Measurements from ENCODE around the gene ECPAS.

Gene ECPAS

DNA sequence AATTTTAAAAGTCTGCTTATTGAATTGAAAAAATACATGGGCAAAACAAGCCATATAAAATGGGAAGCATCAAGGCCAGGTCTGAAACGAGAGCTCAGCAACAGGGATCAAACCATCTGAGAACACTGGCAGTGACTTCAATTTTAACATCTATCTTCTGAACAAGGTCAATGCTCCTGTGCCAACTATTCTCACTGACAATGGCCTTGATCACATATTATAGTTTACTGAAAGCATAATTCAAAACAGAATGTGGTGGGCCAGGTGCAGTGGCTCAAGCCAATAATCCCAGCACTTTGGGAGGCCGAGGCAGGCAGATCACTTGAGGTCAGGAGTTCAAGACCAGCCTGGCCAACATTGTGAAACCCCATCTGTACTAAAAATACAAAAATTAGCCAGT is 9.0 kb downstream of the ECPAS start:
- Histone ChIP-seq H3K4me3 (ENCODE audit: severe bottlenecking) (no peak overlapping the region), H3K27me3 (ENCODE audit: insufficient read depth, poor library complexity, severe bottlenecking) (no peaks in the 10 kb centered on the region), H3K4me1 (ENCODE audit: insufficient read depth, poor library complexity, severe bottlenecking) (no peaks in the 10 kb centered on the region), H3K9me3 (ENCODE audit: severe bottlenecking) (no peaks in the 10 kb centered on the region), H3K27ac (ENCODE audit: poor library complexity, severe bottlenecking) (no peak overlapping the region), H3K36me3 (ENCODE audit: low read depth) (0 out of 2 replicates have a peak, but pooled peaks cover 4% of the 10 kb centered on the region)
- DNase-seq (ENCODE audit: low spot score) (no peak), ATAC-seq (ENCODE audit: low read depth) (no peak)
- TF ChIP-seq, protein P1, sequence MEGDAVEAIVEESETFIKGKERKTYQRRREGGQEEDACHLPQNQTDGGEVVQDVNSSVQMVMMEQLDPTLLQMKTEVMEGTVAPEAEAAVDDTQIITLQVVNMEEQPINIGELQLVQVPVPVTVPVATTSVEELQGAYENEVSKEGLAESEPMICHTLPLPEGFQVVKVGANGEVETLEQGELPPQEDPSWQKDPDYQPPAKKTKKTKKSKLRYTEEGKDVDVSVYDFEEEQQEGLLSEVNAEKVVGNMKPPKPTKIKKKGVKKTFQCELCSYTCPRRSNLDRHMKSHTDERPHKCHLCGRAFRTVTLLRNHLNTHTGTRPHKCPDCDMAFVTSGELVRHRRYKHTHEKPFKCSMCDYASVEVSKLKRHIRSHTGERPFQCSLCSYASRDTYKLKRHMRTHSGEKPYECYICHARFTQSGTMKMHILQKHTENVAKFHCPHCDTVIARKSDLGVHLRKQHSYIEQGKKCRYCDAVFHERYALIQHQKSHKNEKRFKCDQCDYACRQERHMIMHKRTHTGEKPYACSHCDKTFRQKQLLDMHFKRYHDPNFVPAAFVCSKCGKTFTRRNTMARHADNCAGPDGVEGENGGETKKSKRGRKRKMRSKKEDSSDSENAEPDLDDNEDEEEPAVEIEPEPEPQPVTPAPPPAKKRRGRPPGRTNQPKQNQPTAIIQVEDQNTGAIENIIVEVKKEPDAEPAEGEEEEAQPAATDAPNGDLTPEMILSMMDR (IDR thresholded peaks at IDR 0.05; ENCODE audit: poor library complexity, severe bottlenecking): no peak

DNA sequence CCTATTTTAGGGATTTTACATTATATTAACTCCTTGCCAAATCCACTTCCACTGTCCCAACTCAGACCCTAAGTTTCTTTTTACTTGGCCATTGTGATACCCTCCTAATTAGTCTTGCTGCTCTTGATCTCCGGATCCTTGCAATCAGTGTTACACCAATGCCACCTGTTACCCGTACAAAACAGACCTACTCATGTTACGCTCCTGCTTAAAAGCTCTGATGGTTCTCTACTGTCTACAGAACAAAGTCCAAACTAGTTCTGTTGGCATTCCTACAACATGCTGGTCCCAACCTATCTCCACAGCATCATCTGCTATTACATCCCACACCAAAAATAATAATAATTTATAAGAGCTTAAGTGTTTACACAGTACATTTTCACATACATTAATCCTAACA is 9.8 kb downstream of the ECPAS start:
- no peak overlapping the region for H3K4me3 ChIP-seq (ENCODE audit: severe bottlenecking)
- ATAC-seq (ENCODE audit: low read depth): no peak
- H3K4me1 ChIP-seq (ENCODE audit: insufficient read depth, poor library complexity, severe bottlenecking): no peaks in the 10 kb centered on the region
- H3K36me3 ChIP-seq (ENCODE audit: low read depth): 0 out of 2 replicates have a peak, but pooled peaks cover 4% of the 10 kb centered on the region
- H3K27me3 ChIP-seq (ENCODE audit: insufficient read depth, poor library complexity, severe bottlenecking): no peaks in the 10 kb centered on the region
- no peaks in the 10 kb centered on the region for H3K9me3 ChIP-seq (ENCODE audit: severe bottlenecking)
- DNase-seq (ENCODE audit: low spot score): no peak
- H3K27ac ChIP-seq (ENCODE audit: poor library complexity, severe bottlenecking): no peak overlapping the region
- TF ChIP-seq, protein P1 (IDR thresholded peaks at IDR 0.05; ENCODE audit: poor library complexity, severe bottlenecking): no peak

DNA sequence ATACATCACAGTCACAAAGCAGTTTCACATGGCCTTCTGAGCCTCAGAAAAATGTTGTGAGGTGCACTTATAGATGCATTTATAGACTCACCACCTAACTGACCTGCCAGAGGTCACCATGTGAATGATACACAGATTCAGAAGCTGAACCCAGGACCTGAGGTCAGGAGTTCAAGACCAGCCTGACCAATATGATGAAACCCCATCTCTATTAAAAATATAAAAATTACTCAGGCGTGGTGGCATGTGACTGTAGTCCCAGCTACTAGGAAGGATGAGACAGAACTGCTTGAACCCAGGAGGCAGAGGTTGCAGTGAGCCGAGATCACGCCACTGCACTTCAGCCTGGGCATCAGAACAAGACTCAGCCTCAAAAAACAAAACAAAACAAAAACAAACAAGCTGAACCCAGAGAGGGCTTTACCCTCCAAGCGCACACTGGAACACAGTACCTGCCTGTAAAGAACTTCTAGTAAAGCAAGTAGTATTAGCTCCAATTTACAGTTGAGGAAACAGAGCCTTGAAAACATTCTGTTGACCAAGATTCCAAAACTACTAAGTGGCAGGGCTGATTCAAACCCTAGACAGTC is 16.3 kb downstream of the ECPAS start:
- no peak for ATAC-seq (ENCODE audit: low read depth)
- no peak for DNase-seq (ENCODE audit: low spot score)
- peaks cover 2% of the 10 kb centered on the region; the same call in 1 of the 2 replicates for H3K36me3 ChIP-seq (ENCODE audit: low read depth)
- H3K27ac ChIP-seq (ENCODE audit: poor library complexity, severe bottlenecking): no peak overlapping the region
- no peaks in the 10 kb centered on the region for H3K9me3 ChIP-seq (ENCODE audit: severe bottlenecking)
- H3K4me1 ChIP-seq (ENCODE audit: insufficient read depth, poor library complexity, severe bottlenecking): no peaks in the 10 kb centered on the region
- no peak overlapping the region for H3K4me3 ChIP-seq (ENCODE audit: severe bottlenecking)
- H3K27me3 ChIP-seq (ENCODE audit: insufficient read depth, poor library complexity, severe bottlenecking): no peaks in the 10 kb centered on the region
- TF ChIP-seq, protein P1 (IDR thresholded peaks at IDR 0.05; ENCODE audit: poor library complexity, severe bottlenecking): no peak

DNA sequence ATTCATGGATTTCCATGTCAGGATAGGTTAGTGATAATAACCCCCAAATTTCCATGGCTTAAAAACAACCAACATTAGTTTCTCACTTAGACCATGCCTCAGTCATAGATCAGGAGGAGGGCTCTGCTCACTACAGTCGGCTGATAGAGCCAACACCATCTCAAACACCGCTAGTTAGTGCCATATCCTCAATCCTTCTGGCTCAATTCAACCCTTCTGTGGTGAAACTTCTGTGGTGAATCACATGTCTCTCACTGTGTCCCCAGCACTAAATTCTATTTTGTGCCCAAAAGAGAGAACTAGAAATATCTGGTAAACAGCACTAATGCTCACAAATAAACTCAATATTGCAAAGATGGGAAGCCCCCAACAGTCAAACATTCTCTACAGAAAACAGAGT is 21.1 kb downstream of the ECPAS start:
- TF ChIP-seq, protein P1 (IDR thresholded peaks at IDR 0.05; ENCODE audit: poor library complexity, severe bottlenecking): no peak
- no peak overlapping the region for H3K4me3 ChIP-seq (ENCODE audit: severe bottlenecking)
- ATAC-seq (ENCODE audit: low read depth) (no peak), DNase-seq (ENCODE audit: low spot score) (no peak)
- peaks cover 3% of the 10 kb centered on the region for H3K36me3 ChIP-seq (ENCODE audit: low read depth)
- H3K27ac ChIP-seq (ENCODE audit: poor library complexity, severe bottlenecking): no peak overlapping the region
- peaks cover 2% of the 10 kb centered on the region for H3K9me3 ChIP-seq (ENCODE audit: severe bottlenecking)
- no peaks in the 10 kb centered on the region for H3K27me3 ChIP-seq (ENCODE audit: insufficient read depth, poor library complexity, severe bottlenecking)
- peaks cover 4% of the 10 kb centered on the region for H3K4me1 ChIP-seq (ENCODE audit: insufficient read depth, poor library complexity, severe bottlenecking)
